Activated T-cell treated with anti-CD3 and anti-CD28 coated beads for 4 hours (primary cell): ENCODE measurements around the gene FIP1L1.

Experiments
- DNase-seq: peaks from one replicate; pipeline ENCODE4 v3.0.0-alpha.2; 2020

FIP1L1 gene

DNA sequence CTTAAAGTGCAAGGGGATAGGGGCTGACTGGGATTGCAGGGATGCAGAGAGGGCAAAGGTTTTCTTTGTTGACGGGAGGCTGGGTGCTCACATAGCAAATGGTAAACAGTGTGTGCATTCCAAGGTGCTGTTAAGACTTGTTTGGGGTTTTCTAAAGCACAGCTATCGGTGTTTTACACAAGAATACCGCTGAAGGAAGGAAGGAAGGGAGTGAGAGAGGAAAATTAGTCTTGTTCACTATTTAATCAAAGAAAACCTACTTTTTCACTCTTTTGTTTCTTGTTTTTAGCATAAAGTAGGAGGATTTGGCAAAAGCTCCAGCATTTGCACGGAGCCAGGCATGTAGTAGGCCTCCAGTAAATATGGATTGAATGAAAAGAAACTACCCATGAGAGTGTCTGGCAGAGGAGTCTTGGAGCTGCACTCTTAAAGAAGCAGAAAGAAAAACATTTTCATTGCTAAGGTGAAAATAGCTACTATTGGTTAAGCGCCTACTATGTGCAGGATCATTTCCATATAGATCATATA is 99.7 kb downstream of the FIP1L1 start:
- DNase-seq = no peak

GRCh38 chr4:53477636-53478035 is 100.2 kb downstream of the FIP1L1 start:
- no peak for DNase-seq

DNA sequence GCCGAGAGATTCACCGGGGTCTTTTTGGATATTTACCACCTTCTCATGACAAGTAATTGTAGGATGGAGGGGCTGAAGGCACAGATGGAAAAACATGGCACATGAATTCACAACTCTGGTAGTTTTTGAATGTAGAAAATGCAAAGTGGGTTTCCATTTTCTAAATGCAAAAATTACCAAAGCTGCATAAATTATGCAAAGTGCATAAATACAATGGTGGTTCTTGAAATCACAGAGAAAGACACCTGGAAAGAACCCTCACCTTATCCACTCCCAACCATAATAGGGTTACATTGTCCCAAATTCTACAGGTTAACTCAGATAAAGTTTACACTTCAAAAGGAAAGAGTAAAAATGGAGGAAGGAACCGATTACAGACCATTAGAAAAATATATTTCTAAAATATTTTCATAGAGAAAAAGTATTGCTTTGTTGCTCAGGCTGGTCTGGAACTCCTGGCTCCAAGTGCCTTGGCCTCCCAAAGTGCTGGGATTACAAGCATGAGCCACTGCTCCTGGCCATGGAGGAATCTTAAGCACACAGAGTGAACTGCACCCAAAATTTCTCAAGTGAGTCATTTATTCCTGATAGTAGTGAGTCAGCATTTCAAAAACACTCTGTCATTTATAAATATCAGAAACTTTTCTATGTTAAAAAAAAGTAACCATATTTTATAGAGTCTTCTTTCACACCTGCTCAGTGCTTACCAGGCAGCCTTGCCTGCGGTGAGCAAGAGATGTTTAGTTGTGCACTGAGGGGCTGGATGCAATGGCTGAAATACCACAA is 101.4 kb downstream of the FIP1L1 start:
- DNase-seq = no peak

- no peak for DNase-seq
Measured at GRCh38 chr4:53479736-53480525, 102.5 kb downstream of the FIP1L1 start.

- DNase-seq = no peak
Measured at GRCh38 chr4:53480909-53481308, 103.5 kb downstream of the FIP1L1 start.

- no peak for DNase-seq
Measured at GRCh38 chr4:53481586-53481985, 104.1 kb downstream of the FIP1L1 start.

- no peak for DNase-seq
Measured at GRCh38 chr4:53483250-53483649, 105.8 kb downstream of the FIP1L1 start.

DNA sequence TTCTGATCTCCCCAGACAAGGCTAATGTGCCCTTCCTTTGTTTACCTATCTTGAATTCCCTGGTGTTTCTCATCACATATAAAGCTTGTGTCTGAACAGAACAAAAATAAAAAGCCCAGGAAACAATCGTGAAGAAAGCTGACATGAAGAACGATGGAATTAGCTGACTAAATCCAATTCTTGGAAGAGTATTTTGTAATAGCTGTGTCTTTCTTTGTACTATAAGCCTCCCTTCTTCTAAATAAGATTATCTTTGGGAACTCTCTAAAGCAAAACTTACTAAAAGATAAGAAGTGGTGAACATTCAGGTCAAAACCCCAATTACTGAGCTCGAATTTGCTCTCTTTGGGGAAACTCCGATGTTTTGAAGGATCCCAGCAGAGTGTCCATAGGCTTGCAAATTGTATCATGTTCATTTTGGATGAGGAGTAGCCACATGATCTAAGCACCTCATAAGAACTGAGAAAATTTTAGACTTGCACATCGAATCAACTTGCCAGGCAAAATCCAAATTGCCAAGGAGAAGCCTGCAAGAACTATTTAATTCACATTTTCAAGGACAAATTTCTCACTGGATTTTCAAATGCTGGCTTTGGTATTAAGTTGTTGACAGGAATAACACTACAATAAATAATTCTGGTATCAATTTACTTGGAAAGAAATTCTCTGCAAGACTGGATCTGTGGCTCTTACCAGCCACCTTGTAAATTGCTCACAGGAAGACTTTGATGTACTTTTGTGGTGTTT is 107.6 kb downstream of the FIP1L1 start:
- DNase-seq = no peak

DNA sequence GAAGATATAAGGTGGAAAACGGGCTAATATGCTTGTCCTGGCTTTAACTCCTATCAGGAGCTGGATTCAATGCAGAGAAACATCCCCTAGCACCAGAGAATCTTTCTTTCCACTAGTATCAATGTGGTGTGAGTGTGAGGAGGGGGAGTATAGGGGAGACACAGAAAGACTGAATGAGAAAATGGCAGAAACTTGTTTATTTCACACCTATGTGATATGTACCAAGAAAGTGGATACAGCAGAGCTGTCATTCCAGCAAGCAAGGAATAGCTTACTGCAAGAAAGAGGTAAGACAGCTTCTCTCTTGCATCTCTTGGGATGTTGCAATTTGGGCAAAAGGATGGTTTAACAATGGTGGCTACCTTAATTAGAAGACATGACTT is 108.2 kb downstream of the FIP1L1 start:
- DNase-seq = no peak

DNA sequence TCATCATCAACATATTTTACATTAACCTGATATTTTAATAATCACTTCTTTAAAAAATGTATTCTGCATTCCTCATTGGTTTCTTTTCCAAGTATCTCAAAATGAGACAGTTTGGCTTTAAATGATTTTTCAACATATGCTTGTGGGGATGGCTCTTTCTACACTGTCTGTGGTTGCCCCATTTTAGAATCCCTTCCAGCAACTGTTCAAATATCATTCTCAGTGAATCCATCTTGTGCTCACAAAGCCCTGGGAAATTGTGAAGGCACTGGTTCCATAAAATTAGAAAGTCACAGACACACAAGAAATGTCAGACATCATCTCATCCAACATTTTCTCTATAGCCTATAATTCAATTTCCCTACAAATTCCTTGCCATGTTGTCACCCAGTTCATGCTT is 110.3 kb downstream of the FIP1L1 start:
- no peak for DNase-seq

GRCh38 chr4:53489279-53489889 is 111.9 kb downstream of the FIP1L1 start:
- no peak for DNase-seq

- no peak for DNase-seq
Measured at GRCh38 chr4:53490161-53490956, 112.9 kb downstream of the FIP1L1 start.

DNA sequence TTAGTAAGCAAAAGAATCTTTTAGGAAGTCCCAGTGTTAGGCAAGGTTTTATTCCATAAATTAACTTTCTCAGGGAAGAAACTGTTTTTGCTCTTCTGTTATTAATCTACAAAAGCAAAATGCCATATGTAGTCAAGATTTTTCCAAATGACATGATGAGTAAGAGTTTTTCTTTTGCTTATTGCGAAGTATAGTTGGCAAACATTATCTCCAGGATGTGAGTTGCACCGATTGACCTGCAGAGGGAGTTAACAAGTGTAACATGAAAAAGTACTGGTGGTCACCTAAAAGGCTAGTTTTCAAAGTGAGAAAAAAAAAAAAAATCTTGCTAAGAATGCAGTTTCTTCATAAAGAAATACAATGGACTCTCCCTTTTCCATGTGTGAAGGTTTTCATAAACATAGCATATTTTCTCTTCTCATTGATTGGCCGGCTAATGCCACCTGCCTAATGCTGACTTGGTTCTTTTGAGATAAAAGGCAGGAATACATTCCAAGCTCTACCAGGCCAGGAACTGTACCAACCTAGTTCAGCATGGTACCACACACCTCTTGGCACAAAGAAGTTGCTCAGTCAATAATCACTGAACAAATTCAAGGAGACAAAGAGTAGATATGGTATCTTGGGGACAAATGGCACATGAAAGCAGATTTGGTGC is 113.7 kb downstream of the FIP1L1 start:
- DNase-seq = no peak

GRCh38 chr4:53494851-53495250 is 117.4 kb downstream of the FIP1L1 start:
- no peak for DNase-seq

DNA sequence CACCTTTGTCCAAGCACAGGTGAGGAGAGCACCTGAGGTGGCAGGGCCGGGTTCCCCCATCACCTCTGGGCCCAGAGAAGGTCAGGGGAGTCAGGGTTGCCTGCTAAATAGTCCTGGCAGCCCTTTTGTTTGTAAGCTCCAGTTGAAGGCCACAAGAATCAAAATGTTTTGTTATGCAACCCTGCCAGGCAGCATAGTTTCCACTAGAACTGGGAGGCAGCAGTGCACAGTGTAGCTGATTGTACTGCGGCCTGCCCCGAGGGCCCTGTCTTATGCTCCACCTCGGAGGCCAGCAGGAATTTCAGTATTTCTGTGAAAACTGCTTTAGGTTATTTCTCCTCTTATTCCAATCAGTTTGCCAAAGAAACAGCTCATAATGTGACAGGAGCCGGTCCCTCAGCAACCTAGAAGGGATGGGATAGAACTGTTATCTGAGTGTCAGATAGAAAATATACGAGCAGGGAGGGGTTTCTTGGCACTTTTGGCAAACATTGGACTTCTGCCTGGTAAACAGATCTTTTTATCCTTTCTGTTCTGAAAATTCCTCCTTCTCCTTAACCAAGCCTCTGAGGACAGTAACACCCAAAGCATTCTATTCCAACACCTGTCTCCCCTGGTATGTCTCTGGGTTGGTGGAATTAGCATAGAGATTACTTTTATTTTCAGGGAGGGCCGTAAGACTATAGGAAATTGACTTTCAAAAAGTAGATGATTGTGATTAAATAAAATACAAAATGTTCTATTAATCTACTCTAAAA is 120.2 kb downstream of the FIP1L1 start:
- DNase-seq = no peak

DNA sequence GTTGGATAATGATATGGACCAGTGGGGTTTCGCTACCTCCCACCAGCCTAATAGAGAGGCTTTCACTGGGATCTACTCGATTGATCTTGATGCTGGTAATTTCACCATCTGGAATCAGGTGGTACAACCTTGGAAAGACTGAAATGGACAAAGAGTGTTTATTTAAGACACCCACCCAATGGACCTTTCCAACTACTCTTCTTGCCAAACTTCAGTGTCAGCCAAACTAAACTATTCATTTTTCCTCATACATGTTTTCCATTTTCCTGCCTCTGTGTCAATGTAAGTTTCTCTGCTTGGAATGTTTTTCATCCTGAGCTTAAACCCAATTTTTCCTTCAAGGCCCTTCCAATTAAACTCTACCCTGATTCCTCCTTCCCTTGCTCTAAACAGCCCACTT is 121.3 kb downstream of the FIP1L1 start:
- no peak for DNase-seq

- DNase-seq = no peak
Measured at GRCh38 chr4:53499791-53500190, 122.3 kb downstream of the FIP1L1 start.

GRCh38 chr4:53500546-53500945 is 123.1 kb downstream of the FIP1L1 start:
- DNase-seq = no peak

GRCh38 chr4:53501561-53501960 is 124.1 kb downstream of the FIP1L1 start:
- no peak for DNase-seq

DNA sequence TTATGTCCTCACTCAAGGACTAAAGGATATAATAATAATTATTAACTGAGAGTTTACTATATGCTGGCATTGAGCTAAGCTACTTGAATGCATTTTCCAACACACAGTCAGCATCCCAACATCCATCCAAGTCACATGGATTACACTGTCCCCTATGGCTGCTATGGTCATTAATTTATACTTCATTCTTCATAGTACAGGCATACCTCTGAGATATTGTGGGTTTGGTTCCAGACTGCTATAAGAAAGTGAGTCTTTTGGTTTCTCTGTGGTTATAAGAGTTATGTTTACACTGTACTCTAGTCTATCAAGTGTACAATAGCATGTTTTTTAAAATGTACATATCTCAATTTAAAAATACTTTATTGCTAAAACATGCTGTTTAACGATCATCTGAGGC is 124.7 kb downstream of the FIP1L1 start:
- no peak for DNase-seq

GRCh38 chr4:53505947-53506346 is 128.5 kb downstream of the FIP1L1 start:
- DNase-seq = no peak
